Measurements from ENCODE around the gene MAPK1IP1L. TPM values are rescaled to one million over a fixed set of nuclear protein-coding genes. Genes with fewer than 3 reads are reported as not detected.

Gene MAPK1IP1L
- total and polyA plus RNA-seq, 2 of the 8 experiments (the other 6 are each of a cell fraction or from before 2014, with no cell fraction given) = 111 to 228 TPM

- no peak for TF ChIP-seq YY1 (IDR thresholded peaks at IDR 0.05; ENCODE audit: low read depth, low read length)
- no peak for TF ChIP-seq POLR2AphosphoS5 (IDR thresholded peaks at IDR 0.05; ENCODE audit: low read depth, low read length)
- TF ChIP-seq SP2 (IDR thresholded peaks at IDR 0.05; ENCODE audit: low read length) = no peak
Observed at GRCh38 chr14:55085060-55085660, 33.7 kb downstream of the MAPK1IP1L start (continued).

Data from H1 (cell line).